ENCODE data around the gene CSGALNACT2. TPM values are rescaled to one million over a fixed set of nuclear protein-coding genes. Genes with fewer than 3 reads are reported as not detected.

Gene CSGALNACT2
- total and polyA plus RNA-seq, 12 donors = 5.8 to 19.4 (median 12.3) TPM

GRCh38 chr10:43208147-43209073 lies 70.2 kb downstream of the CSGALNACT2 start:
- Histone ChIP-seq H3K27me3 (no peaks in the 10 kb centered on the region), H3K36me3 (replicated peaks in 1 of 2) (no peaks in the 10 kb centered on the region), H3K4me3 (no peak overlapping the region), H3K9me3 (replicated peaks in 1 of 3) (no peaks in the 10 kb centered on the region), H3K27ac (no peak overlapping the region), H3K4me1 (replicated peaks in 1 of 2) (no peaks in the 10 kb centered on the region)
- 75 to 83% (median 79%) methylated on average over 7 to 17 of the region's 17 CpGs for WGBS, 4 donors
- intact Hi-C loops (cut with DNase I) = no loop called here
- DNase-seq = peak in 4 of 7 donors; percentile 4 to 13 (median 8)
- no peak for TF ChIP-seq CTCF (IDR thresholded peaks at IDR 0.05)
- TF ChIP-seq POLR2A (IDR thresholded peaks at IDR 0.05) = no peak

- H3K36me3 ChIP-seq (replicated peaks in 1 of 2) = no peaks in the 10 kb centered on the region
- 85 to 92% (median 88%) methylated on average over 4 to 7 of the region's 7 CpGs; no CpG with 5 or more reads in 1 of the 4 donors for WGBS, 4 donors
- no peaks in the 10 kb centered on the region for H3K27me3 ChIP-seq
- no peaks in the 10 kb centered on the region for H3K9me3 ChIP-seq (replicated peaks in 1 of 3)
- no peak for TF ChIP-seq POLR2A (IDR thresholded peaks at IDR 0.05)
- no peak for TF ChIP-seq CTCF (IDR thresholded peaks at IDR 0.05)
- intact Hi-C loops (cut with DNase I) = no loop called here
- H3K27ac ChIP-seq = no peak overlapping the region
- DNase-seq = peak in 3 of 7 donors; percentile 4 to 9 (median 4)
- H3K4me3 ChIP-seq = no peak overlapping the region
- H3K4me1 ChIP-seq (replicated peaks in 1 of 2) = no peaks in the 10 kb centered on the region
Measured at GRCh38 chr10:43209074-43209455, 70.8 kb downstream of the CSGALNACT2 start.

GRCh38 chr10:43209651-43210141 lies 71.5 kb downstream of the CSGALNACT2 start:
- Histone ChIP-seq H3K9me3 (replicated peaks in 1 of 3) (no peaks in the 10 kb centered on the region), H3K4me3 (no peak overlapping the region), H3K27ac (no peak overlapping the region), H3K36me3 (replicated peaks in 1 of 2) (no peaks in the 10 kb centered on the region), H3K27me3 (no peaks in the 10 kb centered on the region), H3K4me1 (replicated peaks in 1 of 2) (no peaks in the 10 kb centered on the region)
- TF ChIP-seq POLR2A (IDR thresholded peaks at IDR 0.05) (no peak), CTCF (IDR thresholded peaks at IDR 0.05) (no peak)
- intact Hi-C loops (cut with DNase I) = no loop called here
- DNase-seq = peak in 2 of 7 donors; percentile 5 to 11
- 67 to 89% (median 85%) methylated on average over 1 to 5 of the region's 5 CpGs for WGBS, 4 donors

GRCh38 chr10:43210556-43210955 lies 72.3 kb downstream of the CSGALNACT2 start:
- intact Hi-C loops (cut with DNase I) = no loop called here
- H3K27ac ChIP-seq = no peak overlapping the region

More at GRCh38 chr10:43210556-43210955, 72.3 kb downstream of the CSGALNACT2 start:
- Histone ChIP-seq H3K27me3 (no peaks in the 10 kb centered on the region), H3K4me1 (replicated peaks in 1 of 2) (no peaks in the 10 kb centered on the region), H3K4me3 (no peak overlapping the region), H3K36me3 (replicated peaks in 1 of 2) (no peaks in the 10 kb centered on the region), H3K9me3 (replicated peaks in 1 of 3) (no peaks in the 10 kb centered on the region)
- 69 to 80% (median 73%) methylated on average over 1 to 6 of the region's 6 CpGs for WGBS, 4 donors
- DNase-seq = peak in 1 of 7 donors; percentile 10
- TF ChIP-seq POLR2A (IDR thresholded peaks at IDR 0.05) (no peak), CTCF (IDR thresholded peaks at IDR 0.05) (no peak)

All from adrenal gland (tissue), 12 donors.